GM18498 (cell line): ENCODE results near the gene PAQR6.

ENCODE experiments used
- ATAC-seq: cut with Tn5 transposase; IDR thresholded peaks from one replicate; pipeline ENCODE4 v1.9.1; 2021; ENCODE audit warnings: mild to moderate bottlenecking, moderate library complexity; ENCODE audit not compliant: unreplicated experiment

PAQR6 gene

GRCh38 chr1:156247460-156248322, at the start of gene PAQR6:
TSS of gene PAQR6 (minus strand) at chr1:156248056. CDS start at chr1:156246731, 1,325 bp downstream.
- ATAC-seq = no peak

- no peak for ATAC-seq
These were observed 47.6 kb upstream of the PAQR6 start, which contains the start of gene GLMP for GRCh38 chr1:156295391-156295947. TSS of gene GLMP (minus strand) at chr1:156295679. CDS start at chr1:156295645, 34 bp downstream.

- no peak for ATAC-seq
These were observed 46.0 kb upstream of the PAQR6 start for GRCh38 chr1:156293895-156294294.

GRCh38 chr1:156293098-156293434, 45.2 kb upstream of the PAQR6 start:
- no peak for ATAC-seq

GRCh38 chr1:156291226-156292061, 43.6 kb upstream of the PAQR6 start:
- peak; percentile 70 for ATAC-seq

- ATAC-seq = no peak
These were observed 42.0 kb upstream of the PAQR6 start for GRCh38 chr1:156289857-156290256.

GRCh38 chr1:156286061-156286460, 38.2 kb upstream of the PAQR6 start:
- no peak for ATAC-seq

GRCh38 chr1:156285437-156285836, 37.6 kb upstream of the PAQR6 start:
- no peak for ATAC-seq

GRCh38 chr1:156284757-156285156, 36.9 kb upstream of the PAQR6 start:
- no peak for ATAC-seq

GRCh38 chr1:156284112-156284511, 36.3 kb upstream of the PAQR6 start, which contains the start of gene TMEM79:
TSS of gene TMEM79 (plus strand) at chr1:156284325. CDS start at chr1:156285227, 902 bp downstream.
- no peak for ATAC-seq

- ATAC-seq = no peak
These were observed 35.7 kb upstream of the PAQR6 start for GRCh38 chr1:156283521-156283920.

- peak; percentile 85 for ATAC-seq
These were observed 34.8 kb upstream of the PAQR6 start, which contains the start of gene SMG5 for GRCh38 chr1:156282479-156283222. TSS of gene SMG5 (minus strand) at chr1:156282825. CDS start at chr1:156282680, 145 bp downstream.

- ATAC-seq = no peak
These were observed 34.0 kb upstream of the PAQR6 start for GRCh38 chr1:156281693-156282478.

GRCh38 chr1:156281281-156281680, 33.4 kb upstream of the PAQR6 start:
- peak; percentile 39 for ATAC-seq

GRCh38 chr1:156279837-156280236, 32.0 kb upstream of the PAQR6 start:
- ATAC-seq = no peak

GRCh38 chr1:156276966-156277381, 29.1 kb upstream of the PAQR6 start:
- no peak for ATAC-seq

- ATAC-seq = no peak
These were observed 28.7 kb upstream of the PAQR6 start for GRCh38 chr1:156276532-156276931.

GRCh38 chr1:156270314-156270713, 22.5 kb upstream of the PAQR6 start:
- no peak for ATAC-seq

- no peak for ATAC-seq
These were observed 20.5 kb upstream of the PAQR6 start for GRCh38 chr1:156268336-156268735.

- no peak for ATAC-seq
These were observed 18.2 kb upstream of the PAQR6 start for GRCh38 chr1:156266051-156266450.
